HG03432 (cell line): Measurements from ENCODE around the gene KLF7.
A peak's percentile ranks its signal among the peaks of the same experiment; 100 is the strongest.

Experiments
- ATAC-seq: cut with Tn5 transposase; IDR thresholded peaks from one replicate; pipeline ENCODE4 v1.9.1; 2021; ENCODE audit warnings: mild to moderate bottlenecking, moderate library complexity; ENCODE audit not compliant: unreplicated experiment

The KLF7 gene

DNA sequence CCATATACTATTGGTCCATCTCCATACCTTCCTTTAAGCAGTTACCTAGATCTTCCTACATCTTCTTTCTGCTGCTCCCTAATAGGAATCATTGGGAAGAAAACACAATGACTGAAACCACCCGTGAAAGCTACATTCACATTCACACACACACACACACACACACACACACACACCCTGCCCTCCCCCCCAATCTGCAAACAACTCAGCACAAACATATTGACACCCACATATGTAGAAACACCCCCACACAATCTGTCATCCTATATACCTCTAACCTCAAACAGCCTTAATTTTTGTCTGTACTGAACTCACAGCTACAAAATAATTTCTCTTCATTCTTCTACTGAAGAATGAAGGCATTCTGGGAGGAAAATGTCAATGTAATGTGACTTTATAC lies 63.8 kb downstream of the KLF7 start:
- ATAC-seq = no peak

- no peak for ATAC-seq
Measured at GRCh38 chr2:207097278-207097677, 68.5 kb downstream of the KLF7 start.

DNA sequence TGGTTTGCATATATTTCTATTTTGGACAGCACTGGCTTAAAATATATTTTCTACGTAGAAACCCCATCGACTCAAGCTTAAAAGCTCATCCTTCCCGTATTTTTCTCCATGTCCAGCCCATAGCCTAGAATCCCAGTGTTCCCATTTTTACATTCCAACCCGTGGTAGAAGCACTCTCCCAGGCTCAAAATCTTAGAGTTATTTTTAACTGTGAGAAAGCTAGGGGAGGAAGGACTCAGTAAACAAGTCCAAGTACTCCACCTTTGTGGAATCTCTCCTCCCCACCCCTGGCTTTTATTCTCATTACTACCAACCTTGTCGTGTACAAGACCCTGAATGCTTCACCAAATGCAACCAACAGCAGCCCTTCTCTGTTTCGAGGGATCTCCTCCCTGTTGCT lies 69.8 kb downstream of the KLF7 start:
- ATAC-seq = no peak

DNA sequence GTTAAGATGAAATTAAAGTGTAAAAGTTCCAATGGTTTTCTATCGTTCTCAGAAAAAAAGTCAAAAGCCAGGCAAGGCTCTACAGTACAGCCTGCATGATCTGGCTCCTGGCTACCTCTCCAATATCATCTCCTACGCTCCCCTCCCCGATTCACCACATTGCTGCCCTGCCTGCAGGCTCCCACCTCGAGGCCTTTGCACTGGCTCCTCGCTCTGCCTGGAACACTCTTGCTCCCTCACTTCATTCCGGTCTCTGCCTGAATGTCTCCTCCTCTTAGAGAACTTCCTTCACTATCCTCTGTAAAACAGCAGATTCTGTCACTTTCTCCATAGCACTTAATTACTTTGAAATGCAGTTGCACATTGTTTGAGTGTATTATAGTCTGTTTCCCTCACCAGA lies 72.5 kb downstream of the KLF7 start:
- ATAC-seq = no peak

GRCh38 chr2:207092818-207093217 lies 72.9 kb downstream of the KLF7 start:
- no peak for ATAC-seq

GRCh38 chr2:207091928-207092327 lies 73.8 kb downstream of the KLF7 start:
- peak; percentile 89 for ATAC-seq

DNA sequence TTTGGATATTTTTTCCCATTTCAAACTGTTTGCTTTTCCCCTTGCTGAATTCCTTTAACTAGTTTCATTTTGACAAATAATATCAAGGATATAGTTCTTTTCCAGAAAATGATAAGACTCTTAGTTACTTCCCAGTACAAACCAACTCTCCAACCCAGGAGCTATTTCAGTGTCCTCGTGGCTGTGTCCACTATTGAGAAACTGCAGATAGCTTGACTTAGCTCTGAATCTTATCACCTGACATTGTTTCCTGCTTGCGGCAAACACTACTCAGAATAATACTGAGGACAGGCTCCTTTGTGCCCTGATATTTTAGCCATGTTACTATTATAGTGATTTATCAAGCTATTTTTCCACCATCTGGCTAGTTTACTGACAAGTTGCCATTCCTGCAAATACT lies 74.6 kb downstream of the KLF7 start:
- ATAC-seq = no peak

DNA sequence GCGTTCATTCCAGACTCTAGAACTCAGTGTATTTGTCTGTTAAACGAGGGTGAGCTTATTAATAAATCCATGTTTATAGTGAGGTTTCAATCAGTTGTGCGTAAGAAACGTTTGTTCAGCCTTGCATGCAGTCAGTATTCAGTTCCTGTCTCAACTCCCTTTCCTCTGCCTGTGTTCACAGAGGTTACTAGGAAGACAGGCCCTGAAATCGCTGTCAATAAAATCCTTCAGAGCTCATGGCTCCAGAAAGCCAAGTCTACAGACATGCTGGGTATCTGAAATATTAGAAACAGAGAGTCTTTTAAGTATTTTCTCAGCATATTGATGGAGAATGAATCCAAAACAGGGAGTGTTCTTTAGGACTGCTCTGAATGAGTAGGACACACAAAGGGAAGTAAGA lies 75.4 kb downstream of the KLF7 start:
- ATAC-seq = no peak

- ATAC-seq = no peak
Measured at GRCh38 chr2:207088839-207089238, 76.9 kb downstream of the KLF7 start.

- ATAC-seq = no peak
Measured at GRCh38 chr2:207088276-207088675, 77.5 kb downstream of the KLF7 start.

DNA sequence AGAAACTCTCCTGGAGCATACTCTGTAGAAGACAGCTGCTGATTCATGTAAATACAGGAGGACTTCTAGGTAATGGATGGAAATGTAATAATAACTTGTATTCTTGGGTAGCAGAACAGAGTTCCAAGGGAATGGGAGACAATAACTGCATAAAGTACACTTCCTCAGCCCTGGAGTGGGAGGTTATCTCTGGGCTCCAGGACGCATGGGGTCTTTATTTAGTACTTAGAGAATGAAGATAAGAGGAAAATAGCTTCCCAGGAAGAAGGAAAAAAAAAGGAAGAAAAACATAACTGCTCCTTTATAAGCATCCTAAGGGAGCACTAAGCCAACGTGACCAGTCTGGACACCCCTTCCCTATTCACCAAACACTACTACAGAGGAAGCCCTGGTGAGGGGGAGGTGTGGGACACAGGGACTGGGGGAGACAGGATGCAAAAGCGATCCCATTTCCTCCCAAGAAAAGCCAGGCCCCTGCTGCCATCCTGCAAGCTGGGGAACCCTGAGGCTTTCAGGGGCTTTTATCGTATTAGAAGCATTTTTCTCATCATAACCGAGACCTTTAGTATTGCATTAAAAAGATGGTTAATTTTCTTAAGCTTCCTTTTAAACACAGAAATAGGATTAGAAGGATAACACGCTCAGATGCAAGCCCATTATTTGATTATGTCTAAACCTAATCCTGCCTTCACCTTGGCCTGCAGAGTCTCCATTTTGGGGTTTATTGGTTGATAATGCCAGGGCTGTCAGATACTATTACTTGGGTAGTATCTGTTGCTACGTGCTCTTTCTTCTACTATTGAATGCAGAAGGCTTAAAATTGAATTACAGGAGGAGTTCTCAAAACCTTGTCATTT lies 78.5 kb downstream of the KLF7 start:
- ATAC-seq = no peak

GRCh38 chr2:207086136-207086535 lies 79.6 kb downstream of the KLF7 start:
- ATAC-seq = no peak

- ATAC-seq = no peak
Measured at GRCh38 chr2:207085110-207085509, 80.6 kb downstream of the KLF7 start.

GRCh38 chr2:207083361-207084110 lies 82.2 kb downstream of the KLF7 start:
- no peak for ATAC-seq

- no peak for ATAC-seq
Measured at GRCh38 chr2:207082619-207083018, 83.1 kb downstream of the KLF7 start.

- no peak for ATAC-seq
Measured at GRCh38 chr2:207078186-207078798, 87.5 kb downstream of the KLF7 start.

DNA sequence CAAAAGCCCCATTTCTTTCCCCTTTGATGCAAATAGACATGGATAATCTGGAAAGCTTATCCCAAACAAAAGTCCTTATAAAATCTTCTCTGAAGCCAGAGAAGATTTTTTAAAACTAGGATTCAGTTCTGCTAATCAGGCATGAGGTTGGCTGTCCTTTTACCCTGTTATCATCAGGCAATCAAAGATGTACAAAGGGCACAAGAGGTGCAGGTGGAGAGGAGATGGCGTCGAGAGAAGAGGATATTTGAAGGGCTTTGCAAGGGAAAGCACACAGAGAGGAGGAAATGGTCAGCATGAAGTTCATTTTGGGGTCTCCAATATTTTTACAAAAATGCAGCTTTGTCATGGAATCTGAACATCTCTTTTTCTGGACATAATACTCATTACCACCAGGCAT lies 88.5 kb downstream of the KLF7 start:
- ATAC-seq = no peak

DNA sequence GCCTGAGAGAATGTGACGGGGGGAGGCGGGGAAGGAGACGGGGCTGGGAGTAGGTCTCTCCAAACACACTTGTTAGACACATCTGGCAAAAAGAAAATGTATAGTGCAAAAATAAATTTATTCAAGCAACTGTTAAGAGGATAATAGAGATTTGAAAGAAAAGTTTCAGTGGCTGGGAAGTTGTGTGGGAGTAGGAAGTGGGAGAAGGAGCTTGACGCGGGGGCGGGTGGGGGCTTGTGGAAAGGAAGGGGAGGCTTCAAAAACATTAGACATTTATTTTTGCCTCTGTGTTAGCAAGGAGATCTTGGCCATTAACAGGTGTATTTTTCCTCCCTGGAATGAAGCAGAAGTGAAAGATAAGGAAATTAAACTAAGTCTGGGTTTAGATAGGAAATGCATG lies 90.3 kb downstream of the KLF7 start:
- no peak for ATAC-seq

GRCh38 chr2:207073801-207074678 lies 91.7 kb downstream of the KLF7 start:
- ATAC-seq = peak; percentile 44

GRCh38 chr2:207073412-207073800 lies 92.3 kb downstream of the KLF7 start:
- peak; percentile 2 for ATAC-seq

GRCh38 chr2:207072571-207072970 lies 93.2 kb downstream of the KLF7 start:
- no peak for ATAC-seq
